HG03565 (cell line): ENCODE data around the gene APOLD1.
"Not testable (repeated sequence)": the region's sequence is repeated elsewhere in the genome, so short reads cannot be mapped to it uniquely, and the experiment has no call there.

Experiments used
- ATAC-seq: cut with Tn5 transposase; IDR thresholded peaks from one replicate; pipeline ENCODE4 v1.9.1; 2021; ENCODE audit warnings: mild to moderate bottlenecking, moderate library complexity; ENCODE audit not compliant: unreplicated experiment

Gene APOLD1

GRCh38 chr12:12807517-12807903 is 22.1 kb downstream of the APOLD1 start:
- not testable (repeated sequence) for ATAC-seq

DNA sequence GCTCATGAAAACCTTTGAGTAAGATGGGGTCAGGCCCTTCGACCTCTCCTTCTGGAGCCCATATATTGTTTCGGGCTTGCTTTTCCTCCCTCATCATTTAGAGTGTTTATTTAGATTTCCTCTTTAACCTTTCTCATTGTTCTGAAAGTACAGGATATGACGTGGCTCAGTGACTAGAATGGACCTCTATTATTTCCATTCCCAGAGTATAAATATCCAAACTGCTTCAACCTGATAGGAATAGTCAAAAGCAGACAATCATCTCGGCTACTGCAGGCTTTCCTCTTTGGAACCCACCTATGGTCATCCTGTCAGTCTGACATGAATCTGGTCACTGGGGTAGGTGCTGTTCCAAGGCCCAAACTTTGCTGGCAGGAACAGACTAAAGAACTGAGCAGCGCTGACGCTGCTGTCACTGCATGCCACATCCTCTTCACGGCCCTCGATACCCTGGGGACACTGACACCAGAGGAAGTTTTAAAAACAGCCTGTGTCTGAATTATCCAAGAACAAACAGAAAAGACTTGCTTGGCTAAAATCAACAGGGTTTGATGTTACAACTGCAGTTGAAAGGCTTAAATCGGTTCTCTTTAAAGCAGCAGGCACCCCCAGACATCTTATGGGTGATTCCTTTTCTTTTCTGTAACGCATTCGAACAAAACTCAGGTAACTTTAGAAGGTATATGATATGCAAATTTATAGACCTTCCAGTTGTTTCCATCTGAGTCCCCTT is 22.7 kb downstream of the APOLD1 start:
- ATAC-seq = peak; percentile 45

- no peak for ATAC-seq
Observed at GRCh38 chr12:12810553-12811021, 25.1 kb downstream of the APOLD1 start.

DNA sequence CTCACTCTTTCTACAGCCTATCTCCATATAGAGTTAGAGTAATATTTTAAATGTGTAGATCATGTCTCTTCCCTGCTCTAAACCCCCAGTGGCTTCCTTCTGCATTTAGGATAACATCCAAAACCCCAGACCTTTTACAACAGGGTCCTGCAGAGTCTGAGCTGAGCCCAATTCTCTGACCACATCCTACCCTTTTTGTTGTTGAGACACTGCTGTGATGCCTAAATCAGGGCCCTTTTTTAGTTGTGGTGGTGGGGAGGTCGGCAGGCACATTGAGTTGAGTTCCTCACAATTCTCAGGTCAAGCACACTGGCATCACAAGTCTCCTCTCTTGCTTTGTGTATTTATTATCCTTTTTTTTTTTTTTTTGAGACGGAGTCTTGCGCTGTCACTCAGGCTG is 25.9 kb downstream of the APOLD1 start:
- ATAC-seq = no peak

DNA sequence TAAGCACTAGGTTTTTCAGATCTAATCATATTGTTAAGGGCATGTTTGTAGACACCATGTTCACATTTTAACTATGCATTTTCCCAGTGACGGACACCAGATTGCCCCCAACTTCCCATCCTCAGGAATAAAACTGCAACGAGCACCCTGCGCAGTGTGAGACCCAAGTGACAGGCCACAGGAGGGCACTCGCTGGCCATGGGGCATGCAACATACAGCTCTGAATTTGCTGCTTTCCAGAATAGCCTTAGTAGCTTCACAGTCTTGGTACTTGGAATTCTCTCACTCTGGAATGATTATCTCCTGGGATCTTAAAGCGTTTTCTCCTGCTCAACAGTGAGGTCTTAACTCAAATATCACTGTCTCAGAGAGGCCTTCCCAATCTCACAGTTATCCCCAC is 26.7 kb downstream of the APOLD1 start:
- ATAC-seq = no peak

DNA sequence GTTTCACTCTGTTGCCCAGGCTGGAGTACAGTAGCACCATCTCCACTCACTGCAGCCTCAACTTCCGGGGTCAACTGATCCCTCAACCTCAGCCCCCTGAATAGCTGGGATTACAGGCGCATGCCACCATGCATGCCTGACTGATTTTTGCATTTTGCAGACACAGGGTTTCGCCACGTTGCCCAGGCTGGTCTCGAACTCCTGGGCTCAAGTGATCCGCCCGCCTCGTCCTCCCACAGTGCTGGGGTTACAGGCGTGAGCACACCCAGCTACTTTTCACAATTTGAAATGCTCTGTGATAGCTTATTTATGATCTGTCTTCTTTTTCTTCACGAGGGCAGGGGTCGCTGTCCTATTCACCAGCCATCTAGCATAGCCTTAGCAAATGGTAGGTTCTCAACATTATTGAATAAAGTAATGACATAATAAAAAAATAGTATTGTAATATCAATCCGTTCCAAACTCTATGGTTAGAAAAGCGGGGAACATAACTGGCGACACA is 27.2 kb downstream of the APOLD1 start:
- ATAC-seq = no peak

DNA sequence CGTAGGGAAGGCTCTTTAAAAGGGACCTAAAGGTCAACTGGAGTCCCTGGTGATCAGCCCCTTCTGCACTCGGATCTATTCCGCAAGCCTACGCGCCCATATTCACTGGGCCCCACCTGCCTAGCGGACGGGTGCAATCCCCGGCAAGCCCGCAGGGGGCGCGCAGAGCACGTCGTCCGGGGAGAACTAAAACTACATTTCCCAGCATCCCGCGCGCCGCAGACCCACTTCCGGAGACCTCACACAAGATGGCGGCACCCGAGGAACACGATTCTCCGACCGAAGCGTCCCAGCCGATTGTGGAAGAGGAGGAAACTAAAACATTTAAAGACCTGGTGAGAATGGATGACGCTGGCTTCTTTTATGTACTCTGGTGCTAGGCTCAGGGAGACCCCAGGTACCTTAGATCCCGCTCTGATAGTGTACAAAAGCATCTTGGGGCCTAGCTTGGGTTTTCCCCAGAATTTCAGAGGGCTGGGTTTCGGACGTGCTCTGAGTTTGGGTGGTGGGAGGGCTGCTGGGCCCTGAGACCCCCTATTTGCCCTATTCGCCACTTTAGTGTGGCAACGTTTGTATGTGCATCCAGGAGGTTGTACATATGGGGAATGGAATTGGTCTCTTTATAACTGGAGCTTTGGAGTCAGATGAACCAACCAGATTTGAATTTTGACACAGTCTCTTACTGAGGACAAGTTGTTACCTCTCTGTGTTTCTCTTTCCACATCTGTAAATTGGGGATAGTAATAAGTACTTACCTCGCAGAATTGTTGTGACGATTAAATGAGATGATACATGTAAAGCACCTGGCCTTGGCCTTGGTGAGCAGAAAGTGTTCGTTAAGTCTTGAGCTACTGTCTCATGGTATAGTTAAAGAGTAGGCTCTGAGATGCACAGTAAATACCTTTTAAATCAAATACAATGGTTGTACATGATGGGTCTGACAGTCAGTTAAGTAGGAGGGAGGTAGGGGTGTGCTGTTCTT is 28.0 kb downstream of the APOLD1 start, which contains the start of gene DDX47:
DDX47 (plus strand) TSS at position 227 of the 982 bp plus-strand sequence; CDS start at position 249, 22 bp downstream.
- ATAC-seq = peak; percentile 76

DNA sequence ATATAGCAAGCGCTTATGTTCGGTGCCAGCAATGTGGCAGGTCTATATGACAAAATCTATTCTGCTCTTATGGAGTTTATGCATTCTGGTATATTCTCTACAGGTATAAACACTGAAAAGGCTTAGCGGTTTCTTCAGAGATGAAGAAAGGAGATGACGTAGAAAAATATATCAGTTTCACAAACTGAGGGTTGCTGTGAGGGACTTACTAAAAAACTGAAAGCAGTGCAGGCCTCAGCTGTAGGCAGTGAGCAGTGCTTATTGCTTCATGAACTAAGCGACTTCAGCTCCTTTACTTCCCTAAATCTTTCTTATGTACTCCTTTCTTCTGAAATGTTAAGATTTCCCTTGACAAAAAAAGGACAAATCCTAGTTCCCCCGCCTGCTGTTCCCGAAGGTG is 32.2 kb downstream of the APOLD1 start:
- peak; percentile 26 for ATAC-seq

DNA sequence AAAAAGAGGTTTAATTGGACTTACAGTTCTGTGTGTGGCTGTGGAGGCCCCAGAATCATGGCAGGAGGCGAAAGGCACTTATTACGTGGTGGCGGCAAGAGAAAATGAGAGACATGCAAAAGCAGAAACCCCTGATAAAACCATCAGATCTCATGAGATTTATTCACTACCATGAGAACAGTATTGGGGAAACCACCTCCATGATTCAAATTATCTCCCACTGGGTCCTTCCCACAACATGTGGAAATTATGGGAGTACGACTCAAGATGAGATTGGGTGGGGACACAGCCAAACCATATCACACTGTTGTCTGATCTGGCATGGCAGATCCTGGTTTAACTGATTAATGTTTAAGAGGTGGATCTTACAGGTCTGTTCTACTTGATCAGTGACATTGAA is 33.2 kb downstream of the APOLD1 start:
- no peak for ATAC-seq

DNA sequence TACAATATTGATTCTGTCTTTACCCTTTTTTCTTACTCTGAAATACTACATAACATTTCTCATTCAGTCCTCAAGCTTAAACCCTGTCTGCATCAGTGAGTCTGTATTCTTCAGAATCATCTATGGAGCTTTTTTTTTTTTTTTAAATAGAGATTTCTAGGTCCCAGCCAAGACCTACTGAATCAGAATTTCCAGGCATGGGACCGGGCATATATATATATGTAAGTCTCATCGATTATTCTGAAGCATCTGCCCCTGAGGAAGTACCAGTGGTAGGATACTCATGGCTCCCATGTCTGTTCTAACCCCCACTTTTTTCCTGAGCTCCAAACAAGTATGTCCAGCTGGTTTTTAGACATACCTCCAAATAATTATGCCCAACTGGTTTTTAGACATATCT is 33.8 kb downstream of the APOLD1 start:
- no peak for ATAC-seq

GRCh38 chr12:12819752-12820311 is 34.4 kb downstream of the APOLD1 start:
- no peak for ATAC-seq

- not testable (repeated sequence) for ATAC-seq
Observed at GRCh38 chr12:12820376-12820775, 34.9 kb downstream of the APOLD1 start.

DNA sequence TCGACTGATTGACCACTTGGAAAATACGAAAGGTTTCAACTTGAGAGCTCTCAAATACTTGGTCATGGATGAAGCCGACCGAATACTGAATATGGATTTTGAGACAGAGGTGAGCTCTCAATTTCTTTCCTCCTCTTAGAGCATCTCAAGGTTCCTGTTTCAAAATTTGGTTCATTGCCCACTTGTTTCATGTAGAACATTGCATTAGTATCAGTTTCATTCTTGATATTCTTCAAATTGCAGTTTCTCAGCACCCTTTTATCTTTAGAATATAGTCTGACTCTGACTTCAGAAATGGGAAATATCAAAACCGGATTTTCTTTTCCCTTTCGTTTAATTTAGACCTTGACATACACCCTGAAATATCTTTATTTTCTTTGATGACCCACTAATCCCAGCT is 36.5 kb downstream of the APOLD1 start:
- ATAC-seq = peak; percentile 56

- no peak for ATAC-seq
Observed at GRCh38 chr12:12822886-12823285, 37.4 kb downstream of the APOLD1 start.

DNA sequence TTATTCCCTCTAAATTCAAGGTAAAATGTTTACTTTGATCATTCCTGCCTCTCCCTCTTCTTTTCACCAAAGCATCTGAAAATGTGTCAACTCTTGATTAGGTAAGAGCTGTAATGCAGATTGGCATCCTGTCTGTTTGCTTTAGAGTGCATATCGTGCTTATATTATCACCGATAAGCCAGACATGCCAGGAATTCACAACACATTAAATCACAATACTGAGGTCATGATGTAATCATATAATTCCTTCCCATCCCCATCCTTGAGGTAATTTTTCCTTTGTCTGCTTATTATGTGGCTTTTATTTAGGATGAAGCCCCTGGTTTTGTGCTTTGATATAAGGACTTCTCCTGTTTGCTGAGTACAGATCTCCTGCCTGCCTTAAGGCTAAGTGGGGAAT is 37.8 kb downstream of the APOLD1 start:
- ATAC-seq = no peak

- ATAC-seq = no peak
Observed at GRCh38 chr12:12823811-12824210, 38.4 kb downstream of the APOLD1 start.

GRCh38 chr12:12835378-12836146 is 50.1 kb downstream of the APOLD1 start:
- no peak for ATAC-seq

DNA sequence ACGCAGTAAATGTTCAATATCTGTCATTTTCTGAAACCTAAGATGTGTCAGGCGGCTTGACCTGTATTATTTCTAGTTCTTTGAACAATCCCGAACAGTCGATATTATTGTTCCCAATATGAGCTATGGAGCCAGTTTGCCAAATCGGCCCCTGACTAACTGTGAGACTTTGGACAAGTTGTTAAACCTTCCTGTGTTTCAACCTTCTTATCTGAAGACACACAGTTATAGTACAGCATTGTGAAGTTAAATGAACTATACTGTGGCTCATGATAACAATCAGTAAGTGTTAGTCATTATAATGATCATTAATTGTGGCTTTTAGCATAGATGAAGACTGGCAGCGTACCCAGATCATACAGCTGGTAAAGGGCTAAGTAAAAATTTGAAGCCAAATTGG is 51.1 kb downstream of the APOLD1 start:
- no peak for ATAC-seq

DNA sequence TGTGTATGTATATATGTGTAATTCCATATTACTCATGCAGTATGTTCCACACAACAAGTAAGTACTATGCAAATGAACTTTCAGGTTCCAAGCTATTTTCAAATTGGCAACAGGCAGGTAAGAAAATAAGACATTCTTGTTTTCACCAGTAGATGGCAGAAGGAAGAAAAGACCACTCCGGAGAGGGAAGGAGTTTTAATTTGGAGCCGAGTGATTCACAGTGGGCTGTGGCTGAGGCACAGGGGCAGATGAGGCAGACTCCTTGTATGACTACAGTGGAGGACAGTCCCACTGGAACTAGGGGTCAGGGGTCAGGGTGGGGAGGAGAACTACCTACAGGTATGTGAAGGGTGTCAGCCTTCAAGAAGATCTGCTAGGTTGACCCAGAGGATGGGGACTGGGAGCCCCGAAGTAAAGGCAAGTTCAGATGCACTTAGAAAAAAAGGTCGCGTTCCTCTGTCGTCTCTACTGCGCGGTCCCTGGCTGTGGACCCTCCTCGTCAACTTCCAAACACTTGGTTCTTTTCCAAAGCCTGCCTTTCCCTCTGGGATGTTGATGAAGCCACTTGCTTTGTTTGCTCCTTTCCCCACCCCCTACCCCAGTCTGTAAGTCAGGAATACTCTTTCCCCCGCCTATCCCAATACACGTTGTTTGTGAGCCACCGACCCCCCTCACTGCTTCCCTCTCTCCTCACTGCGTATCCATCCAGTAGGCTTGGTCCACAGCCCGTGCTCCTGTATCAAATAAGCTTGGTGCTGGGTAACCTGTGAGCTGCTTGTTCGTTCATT is 51.8 kb downstream of the APOLD1 start:
- ATAC-seq = no peak

DNA sequence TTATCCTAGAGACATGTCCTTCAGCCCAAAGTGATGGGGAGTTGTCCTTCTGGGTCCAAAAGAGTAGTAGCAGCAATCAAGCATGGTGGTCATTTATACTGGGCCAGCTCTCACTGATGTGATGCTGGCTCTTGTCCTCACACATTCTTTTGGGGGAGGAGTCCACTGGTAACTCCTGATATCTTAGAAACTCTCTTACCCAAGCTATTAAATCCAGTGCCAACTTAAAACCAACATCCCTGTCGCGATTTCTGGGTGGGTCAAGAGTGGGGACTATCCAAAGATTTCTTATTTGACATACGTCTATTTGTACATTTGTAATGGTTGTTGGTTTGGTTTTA is 52.3 kb downstream of the APOLD1 start:
- no peak for ATAC-seq
